Measurements from ENCODE around the gene ARL15. TPM values are rescaled to one million over a fixed set of nuclear protein-coding genes. Genes with fewer than 3 reads are reported as not detected.

The ARL15 gene
- total RNA-seq, 1 experiment from 2014 or later = 6.9 TPM

- Histone ChIP-seq H3K27ac (ENCODE audit: low read length) (no peak overlapping the region), H3K36me3 (ENCODE audit: low read depth, low read length) (no peaks in the 10 kb centered on the region), H2AFZ (ENCODE audit: low read length) (no peak overlapping the region), H3K4me3 (ENCODE audit: low read length) (no peak overlapping the region), H3F3A (ENCODE audit: low read length, unreplicated experiment) (no peaks in the 10 kb centered on the region), H3K27me3 (ENCODE audit: low read length) (no peaks in the 10 kb centered on the region), H3K4me1 (ENCODE audit: insufficient read depth, low read length) (peaks cover 16% of the 10 kb centered on the region), H3K9me3 (ENCODE audit: low read length) (no peaks in the 10 kb centered on the region), H3K4me2 (ENCODE audit: low read length) (no peak overlapping the region), H4K20me1 (ENCODE audit: low read length) (no peaks in the 10 kb centered on the region), H3K9ac (ENCODE audit: low read length) (no peak overlapping the region), H3K79me2 (ENCODE audit: low read length) (no peaks in the 10 kb centered on the region), H3K9me2 (replicated peaks; ENCODE audit: low read length) (no peaks in the 10 kb centered on the region)
- intact Hi-C loops (cut with micrococcal nuclease) = no loop called here
- ATAC-seq (no peak), DNase-seq (no peak)
- no TSS peak for BruUV-seq (replicated peaks)
- ChIA-PET POLR2A (ENCODE audit: unreplicated experiment) (no interaction called here), CTCF (no interaction called here)
- TF ChIP-seq EZH2phosphoT487 (IDR thresholded peaks at IDR 0.05; ENCODE audit: borderline replicate concordance, low read length) = no peak
- no peak for TF ChIP-seq EZH2 (IDR thresholded peaks at IDR 0.05; ENCODE audit: low read length, unreplicated experiment)
- TF ChIP-seq CTCF (conservative IDR thresholded peaks at IDR 0.05; ENCODE audit: low read depth, low read length) = no peak
These were observed 16.4 kb upstream of the ARL15 start for GRCh38 chr5:54326662-54327270.

GRCh38 chr5:54325610-54326311 is 15.4 kb upstream of the ARL15 start:
- POLR2A ChIA-PET (ENCODE audit: unreplicated experiment) = no interaction called here
- ATAC-seq (no peak), DNase-seq (no peak)
- Histone ChIP-seq H4K20me1 (ENCODE audit: low read length) (no peaks in the 10 kb centered on the region), H3F3A (ENCODE audit: low read length, unreplicated experiment) (no peaks in the 10 kb centered on the region), H3K27ac (ENCODE audit: low read length) (no peak overlapping the region), H2AFZ (ENCODE audit: low read length) (no peak overlapping the region), H3K9me3 (ENCODE audit: low read length) (no peaks in the 10 kb centered on the region), H3K4me2 (ENCODE audit: low read length) (no peak overlapping the region), H3K9me2 (replicated peaks; ENCODE audit: low read length) (no peaks in the 10 kb centered on the region), H3K4me1 (ENCODE audit: insufficient read depth, low read length) (peaks cover 16% of the 10 kb centered on the region), H3K79me2 (ENCODE audit: low read length) (no peaks in the 10 kb centered on the region), H3K4me3 (ENCODE audit: low read length) (no peak overlapping the region), H3K9ac (ENCODE audit: low read length) (no peak overlapping the region), H3K27me3 (ENCODE audit: low read length) (no peaks in the 10 kb centered on the region), H3K36me3 (ENCODE audit: low read depth, low read length) (no peaks in the 10 kb centered on the region)
- intact Hi-C loops (cut with micrococcal nuclease) = no loop called here
- no peak for TF ChIP-seq CTCF (conservative IDR thresholded peaks at IDR 0.05; ENCODE audit: low read depth, low read length)
- no peak for TF ChIP-seq EZH2phosphoT487 (IDR thresholded peaks at IDR 0.05; ENCODE audit: borderline replicate concordance, low read length)
- no peak for TF ChIP-seq EZH2 (IDR thresholded peaks at IDR 0.05; ENCODE audit: low read length, unreplicated experiment)
- no TSS peak for BruUV-seq (replicated peaks)
- CTCF ChIA-PET = interaction anchor here (0.7 kb wide), 1 partner anchor 1275 kb away, joined by 3 read pairs; no protein-coding TSS in a partner anchor

GRCh38 chr5:54325272-54325609 is 14.9 kb upstream of the ARL15 start:
- H3K27me3 ChIP-seq (ENCODE audit: low read length) = no peaks in the 10 kb centered on the region
- no peaks in the 10 kb centered on the region for H3K9me2 ChIP-seq (replicated peaks; ENCODE audit: low read length)
- POLR2A ChIA-PET (ENCODE audit: unreplicated experiment) = no interaction called here
- no peak for TF ChIP-seq EZH2 (IDR thresholded peaks at IDR 0.05; ENCODE audit: low read length, unreplicated experiment)
- TF ChIP-seq EZH2phosphoT487 (IDR thresholded peaks at IDR 0.05; ENCODE audit: borderline replicate concordance, low read length) = no peak
- TF ChIP-seq CTCF (conservative IDR thresholded peaks at IDR 0.05; ENCODE audit: low read depth, low read length) = no peak
- H4K20me1 ChIP-seq (ENCODE audit: low read length) = no peaks in the 10 kb centered on the region
- ATAC-seq (no peak), DNase-seq (no peak)
- no peak overlapping the region for H3K9ac ChIP-seq (ENCODE audit: low read length)
- intact Hi-C loops (cut with micrococcal nuclease) = no loop called here
- CTCF ChIA-PET = no interaction called here
- no peak overlapping the region for H3K4me3 ChIP-seq (ENCODE audit: low read length)
- H3K9me3 ChIP-seq (ENCODE audit: low read length) = no peaks in the 10 kb centered on the region
- H3K27ac ChIP-seq (ENCODE audit: low read length) = no peak overlapping the region
- peaks cover 14% of the 10 kb centered on the region for H3K4me1 ChIP-seq (ENCODE audit: insufficient read depth, low read length)
- no peak overlapping the region for H2AFZ ChIP-seq (ENCODE audit: low read length)
- no peaks in the 10 kb centered on the region for H3K36me3 ChIP-seq (ENCODE audit: low read depth, low read length)
- H3F3A ChIP-seq (ENCODE audit: low read length, unreplicated experiment) = no peaks in the 10 kb centered on the region
- H3K4me2 ChIP-seq (ENCODE audit: low read length) = no peak overlapping the region
- BruUV-seq (replicated peaks) = no TSS peak
- H3K79me2 ChIP-seq (ENCODE audit: low read length) = no peaks in the 10 kb centered on the region

All from PC-3 (cell line).